GM12874 (cell line): Measurements from ENCODE around the gene FKBP6.

Source experiments
- TF ChIP-seq, protein P1 (sequence below): IDR thresholded peaks from 2 replicates; pipeline ENCODE4 v1.5.1; 2011; ENCODE audit warnings: low read depth, mild to moderate bottlenecking, control low read depth, low read length, moderate library complexity; ENCODE audit not compliant: insufficient read depth

Gene FKBP6

DNA sequence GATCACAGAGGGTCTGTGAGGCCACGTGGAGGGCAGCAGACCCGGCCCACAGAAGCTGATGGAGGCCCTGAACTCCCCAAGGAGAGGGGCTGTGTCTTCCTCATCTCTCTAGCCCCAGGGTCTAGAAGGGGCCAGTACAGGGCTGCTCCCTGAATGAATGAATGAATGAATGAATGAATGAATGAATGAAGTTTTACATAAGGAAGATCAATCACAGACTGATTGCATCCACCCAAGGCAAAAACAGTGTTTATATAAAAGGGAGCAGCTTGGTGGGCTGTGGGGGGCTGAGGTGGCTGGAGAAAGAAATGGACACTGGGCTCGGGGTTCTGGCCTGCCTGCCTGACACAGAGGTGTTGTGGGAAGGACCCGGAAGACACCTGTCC, 14.4 kb upstream of the FKBP6 start:
- TF ChIP-seq, protein P1, sequence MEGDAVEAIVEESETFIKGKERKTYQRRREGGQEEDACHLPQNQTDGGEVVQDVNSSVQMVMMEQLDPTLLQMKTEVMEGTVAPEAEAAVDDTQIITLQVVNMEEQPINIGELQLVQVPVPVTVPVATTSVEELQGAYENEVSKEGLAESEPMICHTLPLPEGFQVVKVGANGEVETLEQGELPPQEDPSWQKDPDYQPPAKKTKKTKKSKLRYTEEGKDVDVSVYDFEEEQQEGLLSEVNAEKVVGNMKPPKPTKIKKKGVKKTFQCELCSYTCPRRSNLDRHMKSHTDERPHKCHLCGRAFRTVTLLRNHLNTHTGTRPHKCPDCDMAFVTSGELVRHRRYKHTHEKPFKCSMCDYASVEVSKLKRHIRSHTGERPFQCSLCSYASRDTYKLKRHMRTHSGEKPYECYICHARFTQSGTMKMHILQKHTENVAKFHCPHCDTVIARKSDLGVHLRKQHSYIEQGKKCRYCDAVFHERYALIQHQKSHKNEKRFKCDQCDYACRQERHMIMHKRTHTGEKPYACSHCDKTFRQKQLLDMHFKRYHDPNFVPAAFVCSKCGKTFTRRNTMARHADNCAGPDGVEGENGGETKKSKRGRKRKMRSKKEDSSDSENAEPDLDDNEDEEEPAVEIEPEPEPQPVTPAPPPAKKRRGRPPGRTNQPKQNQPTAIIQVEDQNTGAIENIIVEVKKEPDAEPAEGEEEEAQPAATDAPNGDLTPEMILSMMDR = no peak

DNA sequence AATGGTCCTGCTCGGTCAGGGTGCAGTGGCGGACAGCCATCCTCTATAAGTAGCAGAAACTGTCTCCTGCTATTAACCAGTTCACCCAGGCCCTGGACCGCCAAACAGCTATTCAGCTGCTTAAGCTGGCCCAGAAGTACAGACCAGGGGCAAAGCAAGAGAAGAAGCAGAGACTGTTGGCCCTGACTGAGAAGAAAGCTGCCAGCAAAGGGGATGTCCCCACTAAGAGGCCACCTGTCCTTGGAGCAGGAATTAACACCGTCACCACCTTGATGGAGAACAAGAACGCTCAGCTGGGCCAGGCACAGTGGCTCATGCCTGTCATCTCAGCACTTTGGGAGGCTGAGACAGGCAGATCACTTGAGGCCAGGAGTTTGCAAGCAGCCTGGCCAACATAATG, 13.7 kb upstream of the FKBP6 start:
- TF ChIP-seq, protein P1 = no peak

- TF ChIP-seq, protein P1 = no peak
Measured at GRCh38 chr7:73316521-73316920, 11.4 kb upstream of the FKBP6 start.

- TF ChIP-seq, protein P1 = peak; percentile 74
Measured at GRCh38 chr7:73324081-73324845, 3.7 kb upstream of the FKBP6 start.

- TF ChIP-seq, protein P1 = no peak
Measured at GRCh38 chr7:73328696-73329095, 735 bp downstream of the FKBP6 start.

DNA sequence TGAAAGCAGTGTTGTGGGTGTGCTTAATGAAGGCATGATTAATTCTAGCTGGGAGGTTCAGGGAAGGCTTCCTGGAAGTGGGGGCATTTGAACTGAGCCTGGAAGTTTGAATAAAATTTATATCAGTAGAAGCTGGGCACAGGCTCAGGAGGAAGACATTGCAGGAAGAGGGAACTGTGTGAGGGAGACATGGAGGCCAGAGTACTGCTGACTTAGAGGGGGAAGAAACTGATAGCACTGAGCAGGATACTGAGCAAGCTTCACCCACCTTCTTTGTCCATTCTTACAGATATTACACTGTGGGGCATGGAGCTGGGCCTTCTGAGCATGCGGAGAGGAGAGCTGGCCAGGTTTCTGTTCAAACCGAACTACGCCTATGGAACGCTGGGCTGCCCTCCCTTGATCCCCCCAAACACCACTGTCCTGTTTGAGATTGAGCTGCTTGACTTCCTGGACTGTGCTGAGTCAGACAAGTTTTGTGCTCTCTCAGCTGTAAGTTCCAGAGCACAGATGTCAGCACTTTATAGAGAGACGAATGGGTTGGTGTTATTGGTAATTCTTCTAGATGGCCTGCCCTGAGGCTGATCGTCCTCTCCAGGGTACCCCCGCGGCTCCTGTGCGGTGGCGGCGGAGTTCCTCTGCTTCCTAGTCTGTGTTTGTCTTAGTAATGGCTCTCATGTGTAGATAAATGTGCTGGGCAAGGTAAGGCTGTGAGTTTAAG, 2.1 kb downstream of the FKBP6 start:
- TF ChIP-seq, protein P1 = no peak

GRCh38 chr7:73330772-73331171, 2.8 kb downstream of the FKBP6 start:
- TF ChIP-seq, protein P1 = no peak
